GM20000 (cell line): ENCODE measurements around the gene RASL10B.

Source experiments
- DNase-seq: peaks from one replicate; pipeline ENCODE4 v3.0.0; 2012; ENCODE audit warnings: low spot score
- TF ChIP-seq, protein P1 (sequence below): IDR thresholded peaks from 2 replicates; pipeline ENCODE4 v1.5.1; 2012; ENCODE audit warnings: mild to moderate bottlenecking, control low read depth; ENCODE audit errors: extremely low read depth, missing control alignments

RASL10B gene

GRCh38 chr17:35742496-35742895 is 11.1 kb downstream of the RASL10B start:
- DNase-seq, result no peak
- TF ChIP-seq, protein P1, sequence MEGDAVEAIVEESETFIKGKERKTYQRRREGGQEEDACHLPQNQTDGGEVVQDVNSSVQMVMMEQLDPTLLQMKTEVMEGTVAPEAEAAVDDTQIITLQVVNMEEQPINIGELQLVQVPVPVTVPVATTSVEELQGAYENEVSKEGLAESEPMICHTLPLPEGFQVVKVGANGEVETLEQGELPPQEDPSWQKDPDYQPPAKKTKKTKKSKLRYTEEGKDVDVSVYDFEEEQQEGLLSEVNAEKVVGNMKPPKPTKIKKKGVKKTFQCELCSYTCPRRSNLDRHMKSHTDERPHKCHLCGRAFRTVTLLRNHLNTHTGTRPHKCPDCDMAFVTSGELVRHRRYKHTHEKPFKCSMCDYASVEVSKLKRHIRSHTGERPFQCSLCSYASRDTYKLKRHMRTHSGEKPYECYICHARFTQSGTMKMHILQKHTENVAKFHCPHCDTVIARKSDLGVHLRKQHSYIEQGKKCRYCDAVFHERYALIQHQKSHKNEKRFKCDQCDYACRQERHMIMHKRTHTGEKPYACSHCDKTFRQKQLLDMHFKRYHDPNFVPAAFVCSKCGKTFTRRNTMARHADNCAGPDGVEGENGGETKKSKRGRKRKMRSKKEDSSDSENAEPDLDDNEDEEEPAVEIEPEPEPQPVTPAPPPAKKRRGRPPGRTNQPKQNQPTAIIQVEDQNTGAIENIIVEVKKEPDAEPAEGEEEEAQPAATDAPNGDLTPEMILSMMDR, result no peak

GRCh38 chr17:35742896-35743477 is 11.5 kb downstream of the RASL10B start:
- no peak for DNase-seq
- TF ChIP-seq, protein P1, result no peak

DNA sequence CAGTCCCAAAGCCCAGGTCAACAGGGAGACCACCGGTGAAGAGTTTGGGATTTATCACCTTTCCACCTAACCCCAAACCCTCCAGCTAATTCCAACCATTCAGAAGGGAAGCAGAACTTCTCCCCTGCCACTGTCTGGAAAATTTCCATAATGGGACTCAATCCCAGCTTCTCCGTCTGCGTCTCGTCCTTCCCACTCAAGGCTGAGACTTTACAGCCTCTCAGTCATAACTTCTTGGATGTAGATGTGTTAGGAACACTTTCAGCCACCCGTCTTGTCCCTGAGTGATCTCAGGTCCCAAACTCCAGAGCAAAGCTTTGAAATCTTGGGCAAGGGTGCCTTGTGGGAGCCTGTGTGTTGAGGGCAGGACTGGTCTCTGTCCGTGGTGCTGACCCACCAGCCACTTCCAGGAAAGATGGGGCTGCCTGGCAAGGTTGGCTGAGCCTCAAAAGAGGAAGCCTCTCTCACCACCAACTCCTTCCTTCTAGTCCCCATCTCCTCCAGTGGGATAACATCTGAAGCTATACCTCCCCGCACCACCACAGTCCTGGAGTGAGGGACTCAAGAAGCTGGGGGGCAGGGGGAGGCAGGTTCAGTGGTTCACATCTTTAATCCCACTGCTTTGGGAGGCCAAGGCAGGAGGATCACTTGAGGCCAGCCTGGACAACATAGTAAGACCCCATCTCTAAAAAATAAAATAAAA is 12.3 kb downstream of the RASL10B start:
- TF ChIP-seq, protein P1, result no peak
- peak; percentile 61 for DNase-seq

- TF ChIP-seq, protein P1, result no peak
- peak; percentile 16 for DNase-seq
Measured at GRCh38 chr17:35744830-35745229, 13.4 kb downstream of the RASL10B start.

DNA sequence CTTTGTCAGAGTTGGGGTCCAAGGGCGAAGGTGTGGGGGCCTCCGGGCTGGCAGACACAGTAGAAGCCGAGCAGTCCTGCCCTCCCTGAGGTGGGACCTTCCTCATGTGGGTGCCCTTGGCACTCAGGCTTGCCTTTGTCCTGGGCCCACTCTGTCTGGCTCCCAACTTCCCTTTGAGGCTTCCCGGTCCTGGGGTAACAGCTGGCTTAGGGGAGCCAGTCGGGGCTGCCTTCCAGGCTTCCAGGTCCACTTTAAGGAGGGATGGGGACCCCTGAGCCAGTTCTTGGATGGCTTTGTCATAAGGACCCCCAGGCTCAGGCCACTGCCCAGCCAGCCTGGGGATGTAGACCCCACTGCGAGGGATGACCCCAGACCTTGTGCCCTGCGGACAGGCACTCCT is 13.8 kb downstream of the RASL10B start:
- TF ChIP-seq, protein P1, result no peak
- DNase-seq, result no peak

GRCh38 chr17:35745749-35746320 is 14.4 kb downstream of the RASL10B start:
- DNase-seq, result no peak
- TF ChIP-seq, protein P1, result no peak

- DNase-seq, result peak; percentile 91
Measured at GRCh38 chr17:35747540-35748017, 16.1 kb downstream of the RASL10B start.

More at GRCh38 chr17:35747540-35748017, 16.1 kb downstream of the RASL10B start:
- TF ChIP-seq, protein P1, result peak; percentile 90
